ENCODE results near the gene LACRT. TPM values are rescaled to one million over a fixed set of nuclear protein-coding genes. Genes with fewer than 3 reads are reported as not detected.

Gene LACRT
- total and polyA plus RNA-seq, 2 donors (not counting 1 experiment from before 2014, with no cell fraction given): not detected

- Mint-ChIP-seq H3K27me3 (peaks cover 70% of the 10 kb centered on the region), H3K9me3 (ENCODE audit: insufficient read depth) (no peaks in the 10 kb centered on the region), H3K4me3 (no peak overlapping the region), H3K27ac (no peak overlapping the region), H3K4me1 (peaks cover 7% of the 10 kb centered on the region)
- no peak for ATAC-seq (ENCODE audit: low read depth)
- Histone ChIP-seq H3K4me2 (replicated peaks; ENCODE audit: low read depth, low read length, poor library complexity, severe bottlenecking) (no peak overlapping the region), H3K27me3 (replicated peaks in 1 of 4; ENCODE audit: control extremely low read depth in 1 of 4, control insufficient read depth in 3 of 4, insufficient read depth in 4 of 4, low read length in 3 of 4) (peaks cover 0 to 57% (median 20%) of the 10 kb centered on the region in 4 experiments), H4K20me1 (ENCODE audit: control insufficient read depth, insufficient read depth, low read length, poor library complexity, severe bottlenecking) (no peaks in the 10 kb centered on the region), H3K27ac (ENCODE audit: low read length in 2 of 2) (no peak overlapping the region), H3K79me2 (ENCODE audit: control insufficient read depth, insufficient read depth, low read length) (no peaks in the 10 kb centered on the region), H3K4me1 (ENCODE audit: control insufficient read depth in 2 of 2, insufficient read depth in 2 of 2, low read length in 2 of 2) (peaks cover 6 to 12% of the 10 kb centered on the region in 2 donors), H3K36me3 (replicated peaks in 1 of 2; ENCODE audit: control extremely low read depth in 1 of 2, control insufficient read depth in 1 of 2, extremely low read depth in 1 of 2, insufficient read depth in 2 of 2, low read length in 1 of 2) (no peaks in the 10 kb centered on the region), H3K9ac (ENCODE audit: low read length) (no peak overlapping the region), H2AFZ (ENCODE audit: insufficient read depth, low read depth, low read length, poor library complexity, severe bottlenecking) (no peak overlapping the region), H3K4me3 (ENCODE audit: control extremely low read depth in 1 of 5, extremely low read depth in 1 of 5, insufficient read depth in 1 of 5, low read depth in 2 of 5, low read length in 4 of 5) (no peak overlapping the region), H3K9me3 (ENCODE audit: control extremely low read depth in 1 of 3, control insufficient read depth in 2 of 3, insufficient read depth in 1 of 3, low read length in 2 of 3) (no peaks in the 10 kb centered on the region)
- intact Hi-C loops (cut with micrococcal nuclease): no loop called here
- TF ChIP-seq CTCF (IDR thresholded peaks at IDR 0.05): no peak
- TF ChIP-seq EZH2 (IDR thresholded peaks at IDR 0.05; ENCODE audit: borderline replicate concordance, insufficient read depth, low read depth, low read length, poor library complexity, severe bottlenecking): no peak
- 88% methylated on average over 2 of the region's 2 CpGs for WGBS (ENCODE audit: insufficient coverage)
- no peak for DNase-seq
- ChIA-PET POLR2A (no interaction called here), CTCF (interaction anchor here (1.7 kb wide), 1 partner anchor 10 kb away, joined by 9 read pairs; no protein-coding TSS in a partner anchor)
These were observed 48.1 kb downstream of the LACRT start for GRCh38 chr12:54586620-54587019.

GRCh38 chr12:54585243-54585642, 49.5 kb downstream of the LACRT start:
- ChIA-PET POLR2A (no interaction called here), CTCF (interaction anchor here (1.8 kb wide), 1 partner anchor 11 kb away, joined by 8 read pairs; no protein-coding TSS in a partner anchor)
- no peak overlapping the region for H3K4me3 ChIP-seq (ENCODE audit: control extremely low read depth in 1 of 5, extremely low read depth in 1 of 5, insufficient read depth in 1 of 5, low read depth in 2 of 5, low read length in 4 of 5)
- H3K4me2 ChIP-seq (replicated peaks; ENCODE audit: low read depth, low read length, poor library complexity, severe bottlenecking): no peak overlapping the region
- intact Hi-C loops (cut with micrococcal nuclease): no loop called here
- no CpG with 5 or more reads among the region's 2 CpGs for WGBS (ENCODE audit: insufficient coverage)
- H3K27ac ChIP-seq (ENCODE audit: low read length in 2 of 2): no peak overlapping the region
- H4K20me1 ChIP-seq (ENCODE audit: control insufficient read depth, insufficient read depth, low read length, poor library complexity, severe bottlenecking): no peaks in the 10 kb centered on the region
- H3K4me1 ChIP-seq (ENCODE audit: control insufficient read depth in 2 of 2, insufficient read depth in 2 of 2, low read length in 2 of 2): peaks cover 6 to 12% of the 10 kb centered on the region in 2 donors
- no peaks in the 10 kb centered on the region for H3K36me3 ChIP-seq (replicated peaks in 1 of 2; ENCODE audit: control extremely low read depth in 1 of 2, control insufficient read depth in 1 of 2, extremely low read depth in 1 of 2, insufficient read depth in 2 of 2, low read length in 1 of 2)
- DNase-seq: no peak
- no peak overlapping the region for H3K9ac ChIP-seq (ENCODE audit: low read length)
- no peak overlapping the region for H2AFZ ChIP-seq (ENCODE audit: insufficient read depth, low read depth, low read length, poor library complexity, severe bottlenecking)
- no peak for ATAC-seq (ENCODE audit: low read depth)
- Mint-ChIP-seq H3K9me3 (ENCODE audit: insufficient read depth) (no peaks in the 10 kb centered on the region), H3K27me3 (peaks cover 57% of the 10 kb centered on the region), H3K4me1 (peaks cover 7% of the 10 kb centered on the region), H3K4me3 (no peak overlapping the region), H3K27ac (no peak overlapping the region)
- no peak for TF ChIP-seq EZH2 (IDR thresholded peaks at IDR 0.05; ENCODE audit: borderline replicate concordance, insufficient read depth, low read depth, low read length, poor library complexity, severe bottlenecking)
- TF ChIP-seq CTCF (IDR thresholded peaks at IDR 0.05): no peak
- H3K27me3 ChIP-seq (replicated peaks in 1 of 4; ENCODE audit: control extremely low read depth in 1 of 4, control insufficient read depth in 3 of 4, insufficient read depth in 4 of 4, low read length in 3 of 4): peaks cover 0 to 45% (median 16%) of the 10 kb centered on the region in 4 experiments
- H3K9me3 ChIP-seq (ENCODE audit: control extremely low read depth in 1 of 3, control insufficient read depth in 2 of 3, insufficient read depth in 1 of 3, low read length in 2 of 3): no peaks in the 10 kb centered on the region
- no peaks in the 10 kb centered on the region for H3K79me2 ChIP-seq (ENCODE audit: control insufficient read depth, insufficient read depth, low read length)
